NCI-H345 treated with DMSO at 0.1 percent for 48 hours (cell line): ENCODE results near the gene ZNF554.
"Not testable (repeated sequence)": the region's sequence is repeated elsewhere in the genome, so short reads cannot be mapped to it uniquely, and the experiment has no call there.

Experiments
- DNase-seq: peaks from one replicate; lab custom pipeline; 2025; ENCODE audit not compliant: unreplicated experiment; lab: John Stamatoyannopoulos, UW

Gene ZNF554

GRCh38 chr19:2790557-2791271 lies 29.0 kb upstream of the ZNF554 start:
- no peak for DNase-seq

GRCh38 chr19:2791440-2791839 lies 28.2 kb upstream of the ZNF554 start:
- no peak for DNase-seq

GRCh38 chr19:2791876-2792275 lies 27.8 kb upstream of the ZNF554 start:
- no peak for DNase-seq

- not testable (repeated sequence) for DNase-seq
Observed at GRCh38 chr19:2792666-2793065, 27.0 kb upstream of the ZNF554 start.

DNA sequence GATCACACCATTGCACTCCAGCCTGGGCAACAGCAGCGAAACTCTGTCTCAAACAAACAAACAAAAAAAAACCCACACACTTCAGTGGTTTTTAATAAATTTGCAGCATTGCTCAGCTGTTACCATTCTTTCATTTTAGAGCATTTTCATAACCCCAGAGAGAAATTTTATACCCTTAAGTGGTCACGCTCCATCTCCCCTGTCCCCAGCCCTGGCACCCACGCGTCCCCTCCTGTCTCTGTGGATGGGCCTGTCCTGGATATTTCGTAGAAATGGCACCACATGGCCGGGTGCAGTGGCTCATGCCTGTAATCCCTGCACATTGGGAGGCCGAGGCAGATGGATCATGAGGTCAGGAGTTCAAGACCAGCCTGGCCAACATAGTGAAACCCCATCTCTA lies 26.5 kb upstream of the ZNF554 start:
- no peak for DNase-seq

- no peak for DNase-seq
Observed at GRCh38 chr19:2793577-2793976, 26.1 kb upstream of the ZNF554 start.

- DNase-seq = no peak
Observed at GRCh38 chr19:2795827-2796658, 23.6 kb upstream of the ZNF554 start.

- DNase-seq = no peak
Observed at GRCh38 chr19:2796659-2797266, 22.9 kb upstream of the ZNF554 start.

DNA sequence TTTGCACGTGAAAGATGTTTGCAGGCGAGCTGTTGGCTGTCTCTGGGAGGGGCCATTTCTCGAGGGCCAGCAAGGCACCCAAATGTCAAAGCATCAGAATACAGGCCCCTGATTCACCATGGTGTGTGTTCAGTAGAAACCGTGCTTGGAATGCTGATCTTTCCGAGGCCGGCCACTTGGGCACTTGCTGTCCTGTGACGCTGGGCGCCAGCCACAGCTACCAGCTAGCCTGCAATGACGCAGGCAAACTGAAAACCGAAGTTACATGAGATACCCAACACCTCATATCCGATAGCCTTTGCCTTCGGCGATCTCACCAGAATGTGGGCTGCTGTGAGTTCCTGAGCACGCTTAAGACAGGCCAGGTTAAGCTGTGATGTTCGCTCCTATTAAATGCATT lies 22.4 kb upstream of the ZNF554 start:
- DNase-seq = no peak

- no peak for DNase-seq
Observed at GRCh38 chr19:2798158-2798685, 21.4 kb upstream of the ZNF554 start.

DNA sequence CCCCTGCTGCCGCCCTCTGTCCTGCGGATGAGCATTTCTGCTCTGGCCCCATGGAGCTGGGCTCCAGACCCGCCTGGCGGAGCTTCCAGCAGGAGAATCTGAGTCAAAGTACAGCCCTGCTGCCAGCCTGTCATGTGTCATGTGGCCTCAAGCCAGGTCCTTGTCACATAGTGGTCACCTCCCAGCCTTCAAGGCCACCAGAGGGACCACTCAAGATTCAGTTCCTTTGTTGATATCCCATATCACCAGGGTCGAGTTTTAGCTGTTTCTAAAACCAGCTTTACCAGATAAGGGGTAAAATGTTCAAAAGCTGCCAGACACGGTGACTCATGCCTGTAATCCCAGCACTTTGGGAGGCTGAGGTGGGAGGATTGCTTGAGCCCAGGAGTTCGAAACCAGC lies 20.9 kb upstream of the ZNF554 start:
- DNase-seq = no peak

GRCh38 chr19:2799273-2800020 lies 20.2 kb upstream of the ZNF554 start:
- no peak for DNase-seq

DNA sequence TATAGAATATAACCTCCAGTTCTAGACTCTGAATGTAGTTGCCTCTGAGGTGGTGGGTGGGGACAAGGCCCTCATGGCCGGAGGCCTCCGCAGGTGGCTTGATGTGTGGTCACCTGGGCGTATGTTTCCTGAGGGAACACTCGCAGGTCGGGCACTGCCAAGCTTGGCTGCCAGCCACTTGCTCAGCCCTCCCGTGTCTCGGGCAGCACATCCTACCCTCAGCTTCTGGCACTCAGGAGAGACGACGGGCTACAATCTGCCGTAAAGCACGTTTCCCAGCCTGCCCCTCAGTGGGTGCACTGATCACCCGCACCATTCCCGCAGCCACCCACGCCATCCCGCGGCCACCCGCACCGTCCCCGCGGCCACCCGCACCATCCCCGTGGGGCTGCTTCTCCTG lies 19.2 kb upstream of the ZNF554 start:
- no peak for DNase-seq

- no peak for DNase-seq
Observed at GRCh38 chr19:2802826-2803225, 16.8 kb upstream of the ZNF554 start.

DNA sequence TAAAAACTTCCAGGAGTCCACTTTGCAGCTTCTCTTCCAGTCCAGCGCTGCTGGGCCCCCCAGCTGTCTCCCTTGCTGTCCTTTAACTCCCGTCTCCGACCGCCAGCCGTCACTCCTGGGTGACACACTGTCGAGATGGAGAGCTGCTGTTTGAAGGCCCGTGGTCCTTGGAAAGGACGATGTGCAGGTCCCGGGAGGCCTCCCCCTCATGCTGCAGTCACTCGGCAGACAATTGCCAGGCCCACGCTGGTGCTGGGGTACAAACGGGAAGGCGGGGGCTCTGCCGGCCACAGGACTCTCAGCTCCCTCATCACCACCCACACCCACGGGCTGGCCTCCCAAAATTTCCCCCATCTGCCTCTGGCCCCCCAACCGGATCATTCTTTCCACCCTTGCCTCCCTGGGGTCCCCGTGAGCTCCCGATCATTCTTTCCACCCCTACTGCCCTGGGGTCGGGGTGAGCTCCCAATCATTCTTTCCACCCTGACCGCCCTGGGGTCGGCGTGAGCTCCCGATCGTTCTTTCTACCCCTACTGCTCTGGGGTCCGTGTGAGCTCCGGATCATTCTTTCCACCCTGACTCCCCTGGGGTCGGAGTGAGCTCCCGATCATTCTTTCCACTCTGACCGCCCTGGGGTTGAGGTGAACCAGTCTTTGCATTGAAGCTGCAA lies 16.0 kb upstream of the ZNF554 start:
- no peak for DNase-seq

DNA sequence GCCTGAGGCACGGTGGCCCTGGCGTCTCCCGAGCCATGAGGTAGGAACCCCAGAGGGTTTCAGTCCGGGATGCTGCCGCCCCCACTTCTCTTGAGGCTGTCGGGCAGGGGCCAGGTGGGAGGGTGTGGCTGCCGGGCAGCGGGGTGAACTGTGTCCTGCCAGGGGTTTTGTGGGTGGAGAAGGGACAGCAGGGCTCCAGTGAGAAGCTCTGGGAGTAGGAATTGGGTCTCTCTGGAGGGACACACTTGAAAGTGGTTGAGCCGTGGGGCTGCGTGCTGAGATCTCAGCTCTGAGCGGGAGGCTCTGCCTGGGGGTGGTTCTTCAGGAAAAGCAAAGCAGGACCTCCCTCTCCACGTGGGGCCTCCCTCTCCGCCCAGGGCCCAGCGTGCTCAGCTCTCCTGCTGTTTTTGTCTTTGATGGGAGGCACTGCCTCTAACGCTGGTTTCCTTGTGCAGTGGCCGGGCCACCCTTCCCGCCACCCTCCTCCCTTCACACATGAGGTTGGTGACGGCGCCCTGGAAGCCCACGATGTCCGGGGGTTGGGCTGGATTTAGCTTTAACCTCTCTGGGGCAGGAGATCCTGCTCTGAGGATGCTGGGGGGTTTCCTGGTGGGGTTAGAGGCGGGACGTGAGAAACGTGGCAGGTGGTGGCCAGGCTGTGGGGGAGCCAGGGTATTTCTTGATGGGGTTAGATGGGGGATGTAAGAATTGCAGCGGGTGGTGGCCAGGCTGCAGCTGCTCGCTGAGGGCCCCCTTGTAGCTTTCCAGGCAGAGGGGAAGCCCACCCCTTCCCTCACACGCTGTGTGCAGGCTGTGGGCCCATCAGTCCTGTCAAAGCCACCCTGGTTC lies 15.3 kb upstream of the ZNF554 start:
- no peak for DNase-seq

GRCh38 chr19:2805261-2805900 lies 14.3 kb upstream of the ZNF554 start:
- DNase-seq = no peak

GRCh38 chr19:2805991-2806649 lies 13.5 kb upstream of the ZNF554 start:
- no peak for DNase-seq
